Suprapubic skin (tissue), 4 donors: Measurements from ENCODE around the gene NAP1L4. TPM values are rescaled to one million over a fixed set of nuclear protein-coding genes. Genes with fewer than 3 reads are reported as not detected.

ENCODE experiments used
- DNase-seq, 2 donors: peaks; one replicate each; pipeline ENCODE4 v3.0.0-alpha.2; 2019; ENCODE audit warnings: low spot score in 2 of 2
- H3K27ac ChIP-seq: fragments of 200-600 bp; sonication (generic); one replicate; pipeline ENCODE4 v1.5.1; 2019
- H3K27me3 ChIP-seq: fragments of 200-600 bp; sonication (generic); one replicate; pipeline ENCODE4 v1.5.1; 2019
- H3K36me3 ChIP-seq: fragments of 200-600 bp; sonication (generic); one replicate; pipeline ENCODE4 v1.5.1; 2019
- H3K4me1 ChIP-seq: fragments of 200-600 bp; sonication (generic); one replicate; pipeline ENCODE4 v1.5.1; 2019
- H3K4me3 ChIP-seq: fragments of 200-600 bp; sonication (generic); one replicate; pipeline ENCODE4 v1.5.1; 2019; ENCODE audit warnings: mild to moderate bottlenecking
- H3K9me3 ChIP-seq: fragments of 200-600 bp; sonication (generic); one replicate; pipeline ENCODE4 v1.5.1; 2019
- EP300 ChIP-seq: sonication (generic); formaldehyde crosslinking; IDR thresholded peaks from one replicate; pipeline ENCODE4 v1.6.1; 2017; ENCODE audit warnings: antibody characterized with exemption
- POLR2A ChIP-seq, 2 donors: fragments of 450-650 bp; IDR thresholded peaks; one replicate each; pipeline ENCODE4 v1.6.1; 2017; ENCODE audit warnings: antibody characterized with exemption in 2 of 2, mild to moderate bottlenecking in 2 of 2, moderate library complexity in 2 of 2
- POLR2AphosphoS5 ChIP-seq, 3 donors: sonication (generic); formaldehyde crosslinking; IDR thresholded peaks; one replicate each; pipeline ENCODE4 v1.6.1; 2017; ENCODE audit warnings: antibody characterized with exemption in 3 of 3
- WGBS: methylation state at CpG from one replicate; pipeline ENCODE4 v1.1.5; 2018; 5-methylcytosine and 5-hydroxymethylcytosine counted together
- total RNA-seq, 4 donors: library from RNA; depleted of rRNA; stranded (reverse); fragments of >200 nt; gene quantifications; one replicate each; pipeline ENCODE4 v1.1.0, GENCODE V29; 2016
- TF ChIP-seq, protein P1 (sequence below), 2 donors: fragments of 200-600 bp in 1 of 2; fragments of 450-650 bp in 1 of 2; sonication (generic) in 1 of 2; IDR thresholded peaks; one replicate each; pipeline ENCODE4 v1.5.1; 2016 to 2019; ENCODE audit warnings: antibody characterized with exemption in 2 of 2, mild to moderate bottlenecking in 1 of 2, moderate library complexity in 1 of 2

The NAP1L4 gene
- total RNA-seq, 4 donors from 2014 or later = 70.7 to 150 (median 97.5) TPM

DNA sequence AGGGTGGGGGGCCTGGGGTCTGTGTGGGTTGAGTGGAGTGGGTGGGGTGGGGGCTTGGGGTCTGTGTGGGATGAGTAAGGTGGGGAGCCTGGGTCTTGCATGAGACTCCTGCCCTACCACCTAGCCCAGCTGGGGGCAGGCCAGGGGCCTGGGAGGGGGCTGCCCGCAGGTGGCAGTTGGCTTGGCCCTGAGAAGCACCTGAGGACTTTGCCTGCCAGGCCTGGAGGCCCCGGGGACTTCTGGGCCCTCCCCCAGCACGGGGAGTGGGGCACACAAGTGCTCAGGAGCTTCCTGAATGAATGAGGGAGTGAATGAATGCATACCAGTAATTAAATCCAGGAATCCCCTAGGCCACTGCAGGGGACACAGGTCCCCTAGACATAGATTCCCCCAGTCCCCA, 69.5 kb downstream of the NAP1L4 start:
- no CpG with 5 or more reads among the region's 3 CpGs for WGBS
- TF ChIP-seq POLR2AphosphoS5 (IDR thresholded peaks at IDR 0.05) (no peak), EP300 (no peak), POLR2A (IDR thresholded peaks at IDR 0.05) (no peak)
- TF ChIP-seq, protein P1, sequence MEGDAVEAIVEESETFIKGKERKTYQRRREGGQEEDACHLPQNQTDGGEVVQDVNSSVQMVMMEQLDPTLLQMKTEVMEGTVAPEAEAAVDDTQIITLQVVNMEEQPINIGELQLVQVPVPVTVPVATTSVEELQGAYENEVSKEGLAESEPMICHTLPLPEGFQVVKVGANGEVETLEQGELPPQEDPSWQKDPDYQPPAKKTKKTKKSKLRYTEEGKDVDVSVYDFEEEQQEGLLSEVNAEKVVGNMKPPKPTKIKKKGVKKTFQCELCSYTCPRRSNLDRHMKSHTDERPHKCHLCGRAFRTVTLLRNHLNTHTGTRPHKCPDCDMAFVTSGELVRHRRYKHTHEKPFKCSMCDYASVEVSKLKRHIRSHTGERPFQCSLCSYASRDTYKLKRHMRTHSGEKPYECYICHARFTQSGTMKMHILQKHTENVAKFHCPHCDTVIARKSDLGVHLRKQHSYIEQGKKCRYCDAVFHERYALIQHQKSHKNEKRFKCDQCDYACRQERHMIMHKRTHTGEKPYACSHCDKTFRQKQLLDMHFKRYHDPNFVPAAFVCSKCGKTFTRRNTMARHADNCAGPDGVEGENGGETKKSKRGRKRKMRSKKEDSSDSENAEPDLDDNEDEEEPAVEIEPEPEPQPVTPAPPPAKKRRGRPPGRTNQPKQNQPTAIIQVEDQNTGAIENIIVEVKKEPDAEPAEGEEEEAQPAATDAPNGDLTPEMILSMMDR (IDR thresholded peaks at IDR 0.05) = no peak
- no peaks in the 10 kb centered on the region for H3K36me3 ChIP-seq
- H3K4me1 ChIP-seq = peaks cover 15% of the 10 kb centered on the region
- no peak overlapping the region for H3K27ac ChIP-seq
- H3K4me3 ChIP-seq = no peak overlapping the region
- DNase-seq = no peak
- no peaks in the 10 kb centered on the region for H3K27me3 ChIP-seq
- no peaks in the 10 kb centered on the region for H3K9me3 ChIP-seq

DNA sequence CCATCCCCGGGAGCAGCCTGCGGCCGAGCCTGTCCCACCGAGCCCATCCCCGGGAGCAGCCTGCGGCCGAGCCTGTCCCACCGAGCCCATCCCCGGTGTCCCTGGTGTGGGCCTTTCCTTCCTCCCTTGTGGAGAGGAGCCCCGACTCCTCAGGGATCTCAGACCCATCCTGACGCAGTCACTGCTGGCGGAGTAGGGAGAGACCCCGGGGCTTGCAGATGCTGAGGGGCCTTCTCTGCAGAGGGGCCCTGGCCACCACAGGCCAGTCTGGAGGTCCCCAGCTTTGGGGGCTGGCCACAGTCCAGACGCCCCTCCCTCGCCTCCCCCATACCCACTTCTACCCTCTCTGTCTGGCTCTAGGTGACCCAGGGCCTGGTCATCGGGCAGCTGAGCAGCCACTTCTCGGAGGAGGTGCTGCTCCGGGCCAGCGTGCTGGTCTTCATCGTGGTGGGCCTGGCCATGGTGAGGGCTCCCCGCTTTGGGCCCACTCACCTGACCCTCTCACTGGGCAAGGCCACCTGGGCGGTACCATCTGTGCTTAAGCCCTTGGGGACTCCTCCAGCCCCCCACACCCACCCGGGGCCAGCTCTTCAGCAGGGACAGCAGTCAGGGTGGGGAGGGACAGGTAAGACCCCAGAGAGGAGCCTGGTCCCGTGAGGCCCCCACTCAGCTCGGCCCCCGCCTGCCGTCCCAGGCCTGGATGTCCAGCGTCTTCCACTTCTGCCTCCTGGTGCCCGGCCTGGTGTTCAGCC, 70.2 kb downstream of the NAP1L4 start:
- no peak for DNase-seq
- 96% methylated on average over 9 of the region's 29 CpGs for WGBS
- TF ChIP-seq, protein P1 (IDR thresholded peaks at IDR 0.05) = no peak
- TF ChIP-seq POLR2AphosphoS5 (IDR thresholded peaks at IDR 0.05) (no peak), EP300 (no peak), POLR2A (IDR thresholded peaks at IDR 0.05) (no peak)
- no peak overlapping the region for H3K27ac ChIP-seq
- no peaks in the 10 kb centered on the region for H3K9me3 ChIP-seq
- no peaks in the 10 kb centered on the region for H3K27me3 ChIP-seq
- H3K4me1 ChIP-seq = peaks cover 14% of the 10 kb centered on the region
- H3K4me3 ChIP-seq = no peak overlapping the region
- H3K36me3 ChIP-seq = no peaks in the 10 kb centered on the region

DNA sequence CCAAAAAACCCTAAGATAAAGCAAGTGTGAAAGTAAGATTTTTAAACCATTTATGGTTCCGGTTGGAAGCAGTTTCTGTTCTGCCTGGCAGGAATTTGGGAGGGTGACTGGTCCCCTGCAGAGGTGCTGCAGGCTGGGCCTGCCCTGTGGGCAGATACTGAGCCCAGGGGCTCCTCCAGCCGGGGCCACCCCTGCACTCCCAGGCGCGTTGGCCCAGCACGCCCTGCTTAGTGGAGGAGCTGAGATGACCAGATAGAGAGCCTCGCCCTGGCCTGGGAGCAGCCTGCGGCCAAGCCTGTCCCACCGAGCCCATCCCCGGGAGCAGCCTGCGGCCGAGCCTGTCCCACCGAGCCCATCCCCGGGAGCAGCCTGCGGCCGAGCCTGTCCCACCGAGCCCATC, 70.9 kb downstream of the NAP1L4 start:
- H3K27me3 ChIP-seq = no peaks in the 10 kb centered on the region
- no peaks in the 10 kb centered on the region for H3K36me3 ChIP-seq
- TF ChIP-seq, protein P1 (IDR thresholded peaks at IDR 0.05) = no peak
- no peak for TF ChIP-seq POLR2AphosphoS5 (IDR thresholded peaks at IDR 0.05)
- no peak for TF ChIP-seq POLR2A (IDR thresholded peaks at IDR 0.05)
- TF ChIP-seq EP300 = no peak
- WGBS = 88% methylated on average over 9 of the region's 16 CpGs
- no peaks in the 10 kb centered on the region for H3K9me3 ChIP-seq
- no peak overlapping the region for H3K27ac ChIP-seq
- DNase-seq = no peak
- H3K4me3 ChIP-seq = no peak overlapping the region
- peaks cover 14% of the 10 kb centered on the region for H3K4me1 ChIP-seq

DNA sequence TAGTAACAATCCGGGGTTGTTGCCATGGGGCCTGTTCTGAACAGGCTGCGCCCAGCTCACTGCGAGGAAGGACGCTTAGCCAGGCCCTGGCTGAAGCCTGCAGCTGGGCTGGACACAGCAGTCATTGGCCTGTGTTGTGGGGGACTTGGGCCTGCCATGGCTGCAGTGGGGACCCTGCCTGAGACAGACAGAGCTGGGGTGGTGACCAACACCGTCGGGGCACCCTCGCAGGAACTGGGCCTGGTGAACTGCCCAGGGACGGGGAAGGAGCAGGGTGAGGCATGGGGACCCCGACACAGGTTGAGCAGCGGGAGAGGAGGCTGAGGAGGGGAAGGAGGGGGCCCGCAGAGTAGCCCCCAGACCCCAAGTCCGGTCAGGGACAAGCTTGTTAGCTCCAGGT, 71.8 kb downstream of the NAP1L4 start:
- H3K27ac ChIP-seq = no peak overlapping the region
- peaks cover 14% of the 10 kb centered on the region for H3K4me1 ChIP-seq
- TF ChIP-seq, protein P1 (IDR thresholded peaks at IDR 0.05) = no peak
- TF ChIP-seq POLR2A (IDR thresholded peaks at IDR 0.05) (no peak), POLR2AphosphoS5 (IDR thresholded peaks at IDR 0.05) (no peak), EP300 (no peak)
- no peak for DNase-seq
- WGBS = 90% methylated on average over 12 of the region's 12 CpGs
- H3K36me3 ChIP-seq = no peaks in the 10 kb centered on the region
- H3K9me3 ChIP-seq = no peaks in the 10 kb centered on the region
- H3K27me3 ChIP-seq = no peaks in the 10 kb centered on the region
- H3K4me3 ChIP-seq = no peak overlapping the region

DNA sequence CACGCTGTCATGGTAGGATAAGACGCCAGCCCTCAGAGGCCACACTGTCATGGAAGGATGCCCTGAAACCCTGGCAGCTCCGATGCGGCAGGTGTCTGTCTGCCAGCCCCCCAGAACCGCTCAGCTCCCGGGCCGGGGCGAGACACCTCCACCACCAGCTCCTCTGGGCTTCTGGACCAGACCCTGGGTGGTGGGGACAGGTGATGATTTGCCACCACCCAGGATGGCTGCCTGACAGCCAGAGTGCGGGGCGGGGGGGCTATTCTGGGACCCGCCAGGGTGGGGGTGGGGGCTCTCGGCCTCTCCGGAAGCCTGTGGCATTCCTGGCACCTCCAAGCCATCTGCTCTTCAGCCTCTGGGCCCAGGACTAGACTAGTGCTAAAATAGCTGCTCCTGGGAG, 72.3 kb downstream of the NAP1L4 start:
- no peak for DNase-seq
- WGBS = 100% methylated on average over 1 of the region's 13 CpGs
- no peaks in the 10 kb centered on the region for H3K36me3 ChIP-seq
- no peaks in the 10 kb centered on the region for H3K9me3 ChIP-seq
- no peaks in the 10 kb centered on the region for H3K27me3 ChIP-seq
- no peak overlapping the region for H3K4me3 ChIP-seq
- peaks cover 11% of the 10 kb centered on the region for H3K4me1 ChIP-seq
- TF ChIP-seq POLR2AphosphoS5 (IDR thresholded peaks at IDR 0.05) = no peak
- TF ChIP-seq EP300 = no peak
- no peak for TF ChIP-seq POLR2A (IDR thresholded peaks at IDR 0.05)
- TF ChIP-seq, protein P1 (IDR thresholded peaks at IDR 0.05) = no peak
- no peak overlapping the region for H3K27ac ChIP-seq
